ENCODE results near the gene CHFR.
"Not testable (repeated sequence)": the region's sequence is repeated elsewhere in the genome, so short reads cannot be mapped to it uniquely, and the experiment has no call there.

DNA sequence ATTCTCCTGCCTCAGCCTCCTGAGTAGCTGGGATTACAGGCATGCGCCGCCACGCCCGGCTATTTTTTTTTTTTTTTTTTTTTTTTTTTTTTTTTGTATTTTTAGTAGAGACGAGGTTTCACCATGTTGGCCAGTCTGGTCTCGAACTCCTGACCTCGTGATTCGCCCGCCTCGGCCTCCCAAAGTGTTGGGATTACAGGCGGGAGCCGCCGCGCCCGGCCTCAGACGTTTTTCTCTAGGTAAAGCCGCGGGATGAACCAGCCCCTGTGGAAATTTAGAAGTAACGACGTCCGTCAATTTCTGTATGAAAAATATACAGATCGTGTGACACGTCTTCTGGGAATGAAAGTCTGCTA lies 20.4 kb upstream of the CHFR start:
- TF ChIP-seq, protein P1, sequence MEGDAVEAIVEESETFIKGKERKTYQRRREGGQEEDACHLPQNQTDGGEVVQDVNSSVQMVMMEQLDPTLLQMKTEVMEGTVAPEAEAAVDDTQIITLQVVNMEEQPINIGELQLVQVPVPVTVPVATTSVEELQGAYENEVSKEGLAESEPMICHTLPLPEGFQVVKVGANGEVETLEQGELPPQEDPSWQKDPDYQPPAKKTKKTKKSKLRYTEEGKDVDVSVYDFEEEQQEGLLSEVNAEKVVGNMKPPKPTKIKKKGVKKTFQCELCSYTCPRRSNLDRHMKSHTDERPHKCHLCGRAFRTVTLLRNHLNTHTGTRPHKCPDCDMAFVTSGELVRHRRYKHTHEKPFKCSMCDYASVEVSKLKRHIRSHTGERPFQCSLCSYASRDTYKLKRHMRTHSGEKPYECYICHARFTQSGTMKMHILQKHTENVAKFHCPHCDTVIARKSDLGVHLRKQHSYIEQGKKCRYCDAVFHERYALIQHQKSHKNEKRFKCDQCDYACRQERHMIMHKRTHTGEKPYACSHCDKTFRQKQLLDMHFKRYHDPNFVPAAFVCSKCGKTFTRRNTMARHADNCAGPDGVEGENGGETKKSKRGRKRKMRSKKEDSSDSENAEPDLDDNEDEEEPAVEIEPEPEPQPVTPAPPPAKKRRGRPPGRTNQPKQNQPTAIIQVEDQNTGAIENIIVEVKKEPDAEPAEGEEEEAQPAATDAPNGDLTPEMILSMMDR (IDR thresholded peaks at IDR 0.05; ENCODE audit: low read depth, low read length) = not testable (repeated sequence)
- TF ChIP-seq POLR2A (IDR thresholded peaks at IDR 0.05; ENCODE audit: extremely low read depth, insufficient read length); MYC (IDR thresholded peaks at IDR 0.05; ENCODE audit: low read depth, low read length): not testable (repeated sequence)
- TF ChIP-seq, protein P2, sequence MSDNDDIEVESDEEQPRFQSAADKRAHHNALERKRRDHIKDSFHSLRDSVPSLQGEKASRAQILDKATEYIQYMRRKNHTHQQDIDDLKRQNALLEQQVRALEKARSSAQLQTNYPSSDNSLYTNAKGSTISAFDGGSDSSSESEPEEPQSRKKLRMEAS (IDR thresholded peaks at IDR 0.05; ENCODE audit: low read depth, low read length) = not testable (repeated sequence)
